GM21825 (cell line): ENCODE measurements around the gene ZNF674.

Experiments used
- ATAC-seq: cut with Tn5 transposase; IDR thresholded peaks from one replicate; pipeline ENCODE4 v1.9.1; 2021; ENCODE audit warnings: mild to moderate bottlenecking, moderate library complexity; ENCODE audit not compliant: unreplicated experiment

The ZNF674 gene

DNA sequence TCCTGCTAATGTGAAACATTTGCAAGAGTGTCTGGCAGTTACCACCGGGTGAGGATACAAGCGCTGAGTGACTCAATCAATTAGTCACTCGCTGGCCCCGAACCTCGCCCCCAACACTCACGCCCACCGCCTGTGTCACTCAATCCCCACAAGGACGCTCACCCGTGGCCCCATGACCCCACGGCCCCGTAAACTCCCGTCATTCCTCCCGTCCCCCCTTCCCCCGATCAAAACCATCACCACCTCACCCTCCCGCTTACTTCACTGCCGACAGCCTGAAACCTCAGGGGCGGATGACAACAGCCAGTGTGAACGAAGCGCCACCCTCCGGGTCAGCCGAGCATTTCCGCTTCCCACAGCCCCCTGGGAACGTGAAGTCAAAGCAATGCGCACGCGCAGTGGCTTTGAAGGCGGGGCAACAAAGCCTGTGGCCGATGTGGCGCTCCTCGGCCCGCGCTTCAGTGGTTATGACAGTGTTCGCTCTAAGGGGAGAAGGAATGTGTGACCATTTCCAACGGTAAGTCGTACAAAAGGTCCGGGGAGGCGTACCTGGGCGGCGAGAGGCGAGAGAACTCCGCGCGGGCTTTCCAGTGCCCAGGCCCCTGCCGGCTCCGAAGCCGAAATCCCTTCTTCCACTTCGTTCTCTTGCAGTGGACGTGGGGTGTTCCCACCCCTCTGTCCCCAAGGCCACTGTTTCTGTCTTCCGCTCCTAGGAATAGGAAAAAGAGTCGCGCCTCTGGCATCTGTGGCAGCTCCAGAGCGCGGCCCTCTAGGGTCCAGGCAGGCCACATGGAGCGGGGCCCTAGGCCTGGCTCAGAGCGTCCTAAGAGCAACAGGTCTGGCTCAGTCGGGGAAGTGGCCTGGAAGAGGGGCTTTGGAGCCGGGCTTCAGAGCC is at the start of gene ZNF674:
TSS of gene ZNF674 (minus strand) at position 311 of the 895 bp plus-strand sequence. CDS start 3,334 bp downstream, outside the sequence.
- peak; percentile 86 for ATAC-seq

DNA sequence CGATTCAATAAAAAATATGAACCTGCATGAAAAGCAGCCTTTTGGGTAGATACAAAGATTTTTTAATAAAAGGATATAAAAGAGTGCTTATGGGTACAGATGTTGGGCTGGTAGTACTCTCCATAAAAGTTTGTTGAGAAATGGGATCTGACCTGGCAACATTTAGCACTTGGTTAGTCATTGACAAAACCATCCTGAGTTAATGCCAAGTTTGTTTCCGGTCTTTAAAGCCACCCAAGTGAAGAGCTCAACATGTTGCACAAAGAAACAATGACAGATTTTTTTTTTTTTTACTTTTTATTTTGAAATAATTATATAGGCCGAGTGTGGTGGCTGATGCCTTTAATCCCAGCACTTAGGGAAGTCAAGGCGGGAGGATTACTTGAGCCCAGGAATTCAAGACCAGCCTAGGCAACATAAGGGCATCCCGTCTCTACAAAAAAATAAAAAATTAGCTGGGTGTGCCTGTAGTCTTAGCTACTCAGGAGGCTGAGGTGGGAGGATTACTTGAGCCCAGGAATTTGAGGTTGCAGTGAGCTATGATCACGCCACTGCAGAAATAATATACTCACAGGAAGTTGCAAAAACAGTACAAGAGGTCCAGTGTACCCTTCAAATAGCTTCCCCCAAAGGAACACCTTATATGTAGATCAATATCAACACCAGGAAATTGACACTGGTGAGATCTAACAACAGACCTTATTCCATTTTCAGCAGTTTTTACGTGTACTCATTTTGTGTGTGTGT is 44.9 kb upstream of the ZNF674 start:
- no peak for ATAC-seq

DNA sequence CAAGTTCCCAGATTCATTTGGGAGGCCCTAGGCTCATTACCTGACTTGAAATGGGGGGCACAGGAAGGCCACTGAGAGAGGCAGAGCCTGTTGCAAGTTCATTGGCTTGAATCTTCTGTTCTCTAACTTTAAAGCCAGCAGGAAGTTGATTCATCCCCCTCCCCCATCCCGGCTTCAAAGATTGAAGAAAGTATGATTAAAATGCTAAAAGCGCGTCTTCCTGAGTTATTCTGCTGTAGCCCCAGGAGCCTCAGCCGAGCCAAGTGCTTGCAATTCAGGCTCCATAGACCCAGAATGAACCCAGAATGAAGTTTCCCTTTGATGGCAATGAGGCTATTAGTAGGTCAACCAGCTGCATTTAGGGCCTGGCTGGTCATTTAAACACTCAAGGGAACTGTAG is 43.0 kb upstream of the ZNF674 start:
- ATAC-seq, result no peak

DNA sequence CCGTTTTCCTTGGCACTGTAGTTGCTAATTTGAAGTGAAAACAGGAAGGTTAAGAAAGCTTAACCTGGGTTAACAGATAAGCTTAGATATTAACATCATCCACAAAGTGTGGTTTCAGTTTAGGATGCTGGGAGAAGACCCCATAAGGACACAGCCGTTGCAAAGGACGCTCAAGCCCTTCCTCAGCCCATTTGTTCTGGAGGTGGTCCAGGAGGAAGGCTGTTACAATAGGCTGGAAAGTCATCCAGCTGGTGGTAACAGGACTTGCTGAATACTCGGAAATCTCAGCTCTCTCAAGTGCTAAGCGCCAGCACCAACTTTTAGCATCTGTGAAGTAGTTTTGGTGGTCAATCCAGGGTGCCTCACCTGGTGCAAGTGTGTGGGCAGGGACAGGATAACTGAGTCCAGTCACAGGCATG is 42.5 kb upstream of the ZNF674 start:
- ATAC-seq, result no peak

DNA sequence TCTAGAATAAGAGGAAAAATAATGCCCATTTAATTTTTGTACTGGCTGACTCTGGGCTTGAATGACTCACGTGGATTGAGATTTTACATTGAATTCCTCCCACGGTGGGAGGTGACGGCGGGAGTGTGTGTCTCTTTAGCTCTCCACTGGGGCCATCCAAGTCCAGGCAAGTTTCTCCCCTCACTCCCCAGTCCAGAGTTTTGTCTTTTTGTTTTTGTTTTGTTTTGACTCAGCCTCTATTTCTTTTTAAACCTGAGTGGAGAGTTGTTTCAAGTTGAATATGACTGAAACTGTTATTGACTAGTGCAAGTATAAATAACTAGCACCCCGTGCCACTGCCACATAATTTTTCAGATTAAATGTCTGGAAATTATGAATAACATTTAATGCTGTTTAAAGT is 41.9 kb upstream of the ZNF674 start:
- ATAC-seq, result peak; percentile 69

DNA sequence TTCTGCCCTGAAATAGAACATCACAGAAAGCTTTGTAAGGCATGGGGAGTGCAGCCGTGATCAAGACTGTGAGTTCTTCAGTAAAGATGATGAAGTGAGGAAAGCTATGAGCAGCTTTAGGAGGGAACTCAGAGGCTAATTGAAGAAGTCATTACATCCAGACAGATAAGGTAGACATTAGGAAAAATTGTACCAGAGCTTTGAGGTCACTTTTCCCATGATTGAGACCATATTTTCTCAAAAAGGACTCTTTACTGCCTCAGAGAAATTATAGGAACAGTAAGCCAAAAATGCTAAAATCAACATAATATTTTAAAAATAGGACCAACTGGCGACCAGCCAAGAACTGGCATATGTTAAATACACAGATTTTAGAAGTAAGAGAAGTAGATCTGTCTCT is 39.5 kb upstream of the ZNF674 start:
- ATAC-seq, result no peak

DNA sequence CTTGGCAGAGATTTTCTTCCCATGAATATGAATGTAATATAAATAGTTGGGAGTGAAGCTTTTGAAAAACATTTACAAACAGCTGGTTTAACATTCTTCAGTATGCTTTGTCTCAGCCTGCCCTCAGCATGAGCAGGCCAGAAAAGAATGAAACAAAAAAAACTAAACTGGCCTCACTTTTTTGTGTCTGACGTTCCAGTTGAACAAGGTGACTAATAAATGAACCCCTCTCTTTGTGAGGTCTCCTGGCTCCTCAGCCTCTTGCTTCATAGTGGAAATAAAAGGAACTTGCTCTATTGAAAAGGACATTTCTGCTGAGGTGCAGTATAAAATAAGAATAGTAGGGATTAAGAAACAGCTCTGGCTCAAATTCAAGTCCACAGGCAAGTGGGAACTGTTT is 37.7 kb upstream of the ZNF674 start:
- ATAC-seq, result no peak

DNA sequence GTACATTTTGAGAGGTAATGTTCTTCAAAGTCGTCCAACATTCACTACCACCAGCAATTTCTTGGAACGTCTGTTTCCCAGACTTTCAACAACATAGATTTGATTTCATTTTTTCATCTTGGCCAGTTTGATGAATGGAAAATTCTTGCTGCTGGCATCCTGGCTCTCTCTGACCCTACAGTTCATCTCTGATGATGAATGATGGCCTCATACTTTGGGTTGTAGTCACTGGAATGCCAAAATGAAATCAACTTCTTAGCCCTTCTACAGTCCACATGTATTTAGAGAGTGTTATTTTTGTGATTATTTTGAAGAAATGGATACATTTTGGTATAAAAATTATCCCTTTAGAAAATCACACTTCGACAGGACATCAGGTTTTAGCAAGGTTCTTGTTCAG is 37.1 kb upstream of the ZNF674 start:
- no peak for ATAC-seq

DNA sequence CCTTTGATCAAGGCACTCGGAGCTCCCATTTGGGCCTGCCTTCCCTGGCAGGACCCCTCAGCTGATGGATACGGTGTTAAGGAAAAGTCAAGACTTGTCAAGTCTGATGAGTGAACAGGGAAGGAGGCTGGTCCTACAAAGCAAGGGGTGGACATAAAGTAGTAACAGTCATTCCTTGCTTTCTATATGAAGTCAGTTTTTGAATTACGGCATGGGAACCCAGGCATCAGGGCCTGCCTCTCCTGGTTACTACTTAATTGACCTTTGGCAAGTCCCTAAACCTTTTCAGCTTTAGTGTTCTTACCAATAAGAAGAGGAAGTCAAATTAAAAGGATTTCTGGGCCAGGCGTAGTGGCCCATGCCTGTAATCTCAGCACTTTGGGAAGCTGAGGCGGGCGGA is 35.4 kb upstream of the ZNF674 start:
- ATAC-seq, result no peak

DNA sequence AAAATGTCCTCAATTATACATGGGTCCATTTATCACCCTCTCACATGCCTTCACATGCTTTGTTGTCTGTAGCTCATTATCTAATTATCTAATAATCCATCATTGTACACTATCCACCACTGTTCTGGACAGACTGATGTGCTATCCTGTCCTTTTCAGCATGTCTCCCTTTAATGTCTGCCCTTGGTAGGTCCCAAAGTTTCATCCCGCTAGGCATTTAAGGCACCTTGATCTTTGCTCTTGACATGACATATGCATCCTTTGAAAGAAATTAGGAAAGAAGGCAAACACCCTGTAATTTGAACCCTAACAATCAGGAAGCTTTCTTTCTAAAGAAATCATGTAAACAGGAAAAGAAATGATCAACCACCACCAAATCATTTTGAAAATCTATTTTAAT is 34.0 kb upstream of the ZNF674 start:
- ATAC-seq, result no peak

DNA sequence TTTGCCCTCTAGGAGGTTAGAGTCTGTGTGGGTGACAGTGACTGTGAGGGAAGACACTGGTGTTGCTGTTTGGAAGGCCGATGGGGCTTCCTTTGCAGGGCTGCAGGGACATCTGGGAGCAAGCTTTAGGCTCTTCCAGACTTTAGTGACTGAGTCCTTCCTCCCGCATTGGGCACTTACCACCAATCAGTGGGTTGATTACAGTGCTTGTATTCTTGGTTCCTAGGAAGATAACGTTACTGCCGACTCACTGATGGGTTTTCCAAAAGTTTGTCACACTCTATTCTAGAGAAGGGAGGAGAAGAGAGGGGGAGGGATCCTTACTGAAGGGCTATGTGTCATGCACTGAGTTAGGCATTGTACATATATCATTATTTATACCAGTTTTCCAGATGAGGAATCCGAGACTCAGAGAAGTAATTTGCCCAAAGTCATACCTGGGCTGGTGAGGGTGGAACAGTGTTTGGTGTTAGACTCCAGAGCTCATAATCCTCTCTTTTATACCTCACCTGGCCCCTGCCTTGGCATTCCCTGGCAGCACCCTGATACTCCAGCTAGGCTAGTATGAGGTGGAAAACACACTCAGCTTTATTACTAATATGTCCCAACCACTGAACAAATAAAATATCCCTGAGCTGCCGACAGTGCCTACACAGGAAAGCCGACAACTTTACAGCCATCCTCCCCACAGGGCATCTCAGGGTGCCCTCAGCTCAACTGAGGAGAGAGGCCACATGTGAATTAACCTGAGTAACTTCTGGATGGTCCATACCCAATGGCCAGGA is 32.2 kb upstream of the ZNF674 start:
- ATAC-seq, result no peak

DNA sequence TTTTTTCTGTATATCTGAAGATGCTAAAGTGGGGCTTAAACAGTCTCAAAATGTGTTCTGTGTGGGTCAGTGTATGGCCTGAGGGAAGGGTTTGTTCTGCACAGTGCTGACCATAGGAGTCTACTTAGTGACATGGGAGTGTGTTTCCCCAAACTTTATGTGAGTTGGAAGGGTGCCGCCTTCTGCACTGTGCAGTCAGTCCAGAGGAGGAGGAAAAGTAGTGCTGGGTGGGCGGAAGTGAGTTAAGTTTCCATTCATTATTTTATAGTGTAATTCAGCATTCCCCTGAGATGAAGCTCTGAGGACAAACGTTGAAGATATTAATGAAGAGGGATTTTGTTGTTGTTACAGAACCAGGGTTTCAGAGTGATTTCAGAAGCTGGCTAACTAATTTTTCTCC is 31.2 kb upstream of the ZNF674 start:
- ATAC-seq, result no peak

DNA sequence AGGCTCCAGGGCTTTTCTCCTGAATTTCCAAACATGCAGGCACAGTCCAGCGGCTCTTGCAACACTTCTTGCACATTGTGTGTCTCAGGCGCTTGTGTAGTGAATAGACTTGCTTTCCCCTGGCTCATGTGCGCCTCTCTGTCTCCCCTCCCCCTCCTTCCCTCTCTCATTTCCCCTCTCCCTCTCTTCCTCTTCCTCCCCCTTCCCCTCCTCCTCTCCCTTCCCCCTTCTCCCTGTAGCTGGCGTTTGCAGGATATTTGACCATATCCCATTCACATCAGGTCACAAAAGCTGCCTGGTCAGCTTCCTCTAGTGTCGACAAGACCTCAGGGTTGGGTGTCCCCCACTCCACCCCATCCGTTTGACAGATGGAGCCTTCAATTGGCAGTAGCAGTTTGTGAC is 30.8 kb upstream of the ZNF674 start:
- no peak for ATAC-seq

DNA sequence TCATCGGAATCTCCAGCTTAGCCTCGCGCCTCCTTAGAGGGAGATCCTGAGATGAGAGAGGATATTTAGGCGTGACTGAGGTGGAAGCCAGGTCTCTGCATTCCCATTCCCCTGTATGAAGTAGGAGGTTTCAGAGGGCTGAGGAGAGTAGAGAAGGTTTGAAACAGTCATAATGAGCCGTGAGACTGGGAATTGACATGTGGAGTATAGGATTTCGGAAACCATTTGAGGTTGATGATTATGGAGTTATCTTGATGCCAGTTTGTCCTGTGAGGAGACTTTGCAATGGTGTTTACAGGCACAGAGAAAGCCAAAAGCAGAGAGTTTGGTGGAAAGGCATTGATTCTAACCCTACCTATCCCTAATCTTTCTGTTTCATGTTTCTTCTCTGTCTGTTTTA is 30.4 kb upstream of the ZNF674 start:
- ATAC-seq, result no peak

DNA sequence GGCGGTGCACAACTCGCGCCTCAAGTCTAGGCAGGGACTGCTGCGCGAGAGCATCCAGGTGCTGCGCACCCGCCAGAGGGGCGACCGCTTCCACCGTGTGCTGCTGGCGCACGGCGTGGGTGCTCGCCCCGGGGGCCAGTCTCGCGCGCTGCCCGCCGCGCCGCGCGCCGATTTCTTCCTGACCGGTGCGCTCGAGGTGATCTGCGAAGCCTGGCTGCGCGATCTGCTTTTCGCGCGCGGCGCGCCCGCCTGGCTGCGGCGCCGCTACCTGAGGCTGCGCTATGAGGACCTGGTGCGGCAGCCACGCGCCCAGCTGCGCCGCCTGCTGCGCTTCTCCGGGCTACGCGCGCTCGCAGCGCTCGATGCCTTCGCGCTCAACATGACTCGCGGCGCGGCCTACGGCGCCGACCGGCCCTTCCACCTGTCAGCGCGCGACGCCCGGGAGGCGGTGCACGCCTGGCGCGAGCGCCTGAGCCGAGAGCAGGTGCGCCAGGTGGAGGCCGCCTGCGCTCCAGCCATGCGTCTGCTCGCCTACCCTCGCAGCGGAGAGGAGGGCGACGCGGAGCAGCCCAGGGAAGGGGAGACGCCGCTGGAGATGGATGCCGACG is 29.7 kb upstream of the ZNF674 start:
- ATAC-seq, result no peak

DNA sequence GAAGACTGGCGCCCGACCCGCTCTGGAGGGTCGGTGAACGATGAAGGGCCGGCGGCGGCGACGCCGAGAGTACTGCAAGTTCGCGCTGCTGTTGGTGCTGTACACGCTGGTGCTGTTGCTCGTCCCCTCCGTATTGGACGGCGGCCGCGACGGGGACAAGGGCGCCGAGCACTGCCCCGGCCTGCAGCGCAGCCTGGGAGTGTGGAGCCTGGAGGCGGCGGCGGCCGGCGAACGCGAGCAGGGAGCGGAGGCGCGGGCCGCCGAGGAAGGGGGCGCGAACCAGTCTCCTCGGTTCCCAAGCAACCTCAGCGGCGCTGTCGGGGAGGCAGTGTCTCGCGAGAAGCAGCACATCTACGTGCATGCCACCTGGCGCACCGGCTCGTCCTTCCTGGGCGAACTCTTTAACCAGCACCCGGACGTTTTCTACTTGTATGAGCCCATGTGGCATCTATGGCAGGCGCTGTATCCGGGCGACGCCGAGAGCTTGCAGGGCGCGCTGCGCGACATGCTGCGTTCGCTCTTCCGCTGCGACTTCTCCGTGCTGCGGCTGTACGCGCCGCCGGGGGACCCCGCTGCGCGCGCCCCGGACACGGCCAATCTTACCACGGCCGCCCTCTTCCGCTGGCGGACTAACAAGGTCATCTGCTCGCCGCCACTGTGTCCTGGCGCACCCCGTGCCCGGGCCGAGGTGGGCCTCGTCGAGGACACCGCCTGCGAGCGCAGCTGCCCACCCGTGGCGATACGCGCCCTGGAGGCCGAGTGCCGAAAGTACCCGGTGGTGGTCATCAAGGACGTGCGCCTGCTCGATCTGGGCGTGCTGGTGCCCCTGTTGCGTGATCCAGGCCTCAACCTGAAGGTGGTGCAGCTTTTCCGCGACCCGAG is 28.9 kb upstream of the ZNF674 start:
- ATAC-seq, result peak; percentile 23

DNA sequence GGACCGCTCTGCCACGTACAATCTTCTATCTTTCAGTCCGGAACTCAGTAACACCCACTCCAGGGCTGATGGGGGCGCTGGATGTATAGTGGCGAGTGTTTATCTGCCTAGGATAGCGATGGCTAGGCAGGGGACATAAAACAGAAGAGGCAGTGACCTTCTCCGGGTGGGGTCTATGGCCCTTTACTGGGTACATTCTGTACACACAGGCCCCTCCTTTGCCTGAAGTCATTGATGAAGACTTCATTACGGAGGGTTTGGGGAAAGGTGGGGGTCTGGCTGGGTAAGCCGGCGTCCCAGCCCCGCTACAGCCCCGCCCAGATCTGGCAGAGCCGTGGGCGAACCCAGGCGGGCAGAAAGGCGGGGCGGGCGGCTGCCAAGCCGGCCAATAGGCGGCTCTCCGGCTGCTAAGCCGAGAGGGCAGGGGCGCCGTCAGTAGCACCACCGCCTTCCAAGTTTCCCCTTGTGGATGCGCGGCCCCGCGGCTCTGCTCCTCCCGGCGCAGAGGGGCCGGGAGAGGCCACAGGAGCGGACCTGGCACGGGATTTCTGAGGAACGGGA is 28.2 kb upstream of the ZNF674 start, which contains the start of gene CHST7:
TSS of gene CHST7 (plus strand) at position 435 of the 561 bp plus-strand sequence. CDS start 167 bp downstream, outside the sequence.
- peak; percentile 43 for ATAC-seq

DNA sequence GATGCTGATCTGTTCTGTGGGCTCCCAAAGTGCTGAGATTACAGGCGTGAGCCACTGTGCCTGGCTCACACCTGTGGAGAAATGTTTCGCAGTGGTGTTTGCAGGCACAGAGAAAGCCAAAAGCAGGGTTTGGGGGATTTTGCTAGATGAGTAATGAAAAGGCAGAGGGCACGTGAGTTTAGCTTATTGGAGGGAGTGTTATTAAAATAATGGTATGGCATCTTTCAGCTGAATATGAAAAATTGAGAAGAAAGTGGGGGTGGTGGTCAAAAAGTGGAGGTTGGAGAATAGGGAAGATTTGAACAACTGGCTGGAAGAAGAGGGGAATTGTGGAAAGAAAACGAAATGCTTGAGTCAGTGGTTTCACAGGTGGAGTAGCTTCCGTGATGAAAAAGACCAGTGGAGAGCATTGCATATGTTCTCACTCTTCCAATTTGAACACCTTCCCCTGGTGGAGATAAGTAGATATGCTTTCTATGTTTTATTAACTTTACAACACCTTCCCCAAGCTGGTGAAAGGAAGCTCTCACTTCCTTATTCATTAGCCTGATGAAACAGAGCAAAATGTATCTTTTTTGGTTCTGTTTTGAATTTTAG is 27.2 kb upstream of the ZNF674 start:
- ATAC-seq, result peak; percentile 40
